ENCODE data around the gene MARCHF3.

DNA sequence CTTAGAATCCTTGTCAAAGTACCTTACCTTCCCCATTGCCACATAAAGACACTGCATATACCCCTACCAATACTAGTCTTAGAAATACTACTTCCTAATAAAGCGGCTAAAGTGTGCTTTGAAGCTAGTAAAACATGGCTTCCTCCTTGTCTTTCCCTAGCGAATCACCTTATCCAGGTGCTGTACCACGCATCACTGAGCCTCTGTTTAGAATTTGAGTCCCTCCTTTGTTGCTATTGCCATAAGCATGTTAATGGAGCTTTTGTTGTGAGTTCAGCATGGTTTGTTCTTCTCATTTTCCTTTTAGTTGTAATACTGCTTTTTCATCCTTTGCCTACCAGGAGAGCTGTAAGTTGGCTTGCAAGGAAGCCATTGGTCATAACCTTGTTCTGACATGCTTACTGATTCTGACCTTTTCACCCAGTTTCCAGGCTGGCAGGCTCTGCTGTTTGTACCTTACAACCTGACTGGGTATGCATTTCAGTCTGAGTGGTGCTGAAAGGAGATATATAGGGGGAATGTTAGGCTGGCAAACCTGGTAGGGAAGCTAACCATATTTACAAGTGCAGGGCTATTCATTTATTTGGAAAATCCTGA, 203.6 kb downstream of the MARCHF3 start:
- TF ChIP-seq, protein P1, sequence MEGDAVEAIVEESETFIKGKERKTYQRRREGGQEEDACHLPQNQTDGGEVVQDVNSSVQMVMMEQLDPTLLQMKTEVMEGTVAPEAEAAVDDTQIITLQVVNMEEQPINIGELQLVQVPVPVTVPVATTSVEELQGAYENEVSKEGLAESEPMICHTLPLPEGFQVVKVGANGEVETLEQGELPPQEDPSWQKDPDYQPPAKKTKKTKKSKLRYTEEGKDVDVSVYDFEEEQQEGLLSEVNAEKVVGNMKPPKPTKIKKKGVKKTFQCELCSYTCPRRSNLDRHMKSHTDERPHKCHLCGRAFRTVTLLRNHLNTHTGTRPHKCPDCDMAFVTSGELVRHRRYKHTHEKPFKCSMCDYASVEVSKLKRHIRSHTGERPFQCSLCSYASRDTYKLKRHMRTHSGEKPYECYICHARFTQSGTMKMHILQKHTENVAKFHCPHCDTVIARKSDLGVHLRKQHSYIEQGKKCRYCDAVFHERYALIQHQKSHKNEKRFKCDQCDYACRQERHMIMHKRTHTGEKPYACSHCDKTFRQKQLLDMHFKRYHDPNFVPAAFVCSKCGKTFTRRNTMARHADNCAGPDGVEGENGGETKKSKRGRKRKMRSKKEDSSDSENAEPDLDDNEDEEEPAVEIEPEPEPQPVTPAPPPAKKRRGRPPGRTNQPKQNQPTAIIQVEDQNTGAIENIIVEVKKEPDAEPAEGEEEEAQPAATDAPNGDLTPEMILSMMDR (IDR thresholded peaks at IDR 0.05; ENCODE audit: low read length): no peak
- TF ChIP-seq EZH2 (IDR thresholded peaks at IDR 0.05; ENCODE audit: borderline replicate concordance, low read length): no peak

Data from OCI-LY1 (cell line).